Spleen (tissue), 11 donors: Measurements from ENCODE around the gene DHFR2. TPM values are rescaled to one million over a fixed set of nuclear protein-coding genes. Genes with fewer than 3 reads are reported as not detected.

ENCODE experiments used
- DNase-seq: peaks from one replicate; pipeline ENCODE4 v3.0.0-alpha.2; 2020
- H3K27ac ChIP-seq, 8 donors: fragments of 200-600 bp; sonication (generic) in 7 of 8; 1 replicate in 4 of 8; 2 replicates in 4 of 8; pipeline versions ENCODE4 v1.5.0 to v1.8.0; 2016 to 2021; ENCODE audit warnings: inconsistent platforms in 4 of 8, mild to moderate bottlenecking in 4 of 8, moderate library complexity in 1 of 8
- H3K27me3 ChIP-seq, 7 donors: fragments of 200-600 bp; sonication (generic) in 6 of 7; replicated peaks in 1 of 7; 1 replicate in 4 of 7; 2 replicates in 3 of 7; pipeline versions ENCODE4 v1.5.0 to v1.8.0; 2016 to 2021; ENCODE audit warnings: inconsistent platforms in 3 of 7, mild to moderate bottlenecking in 1 of 7
- H3K36me3 ChIP-seq, 6 donors: fragments of 200-600 bp; sonication (generic) in 5 of 6; 1 replicate in 4 of 6; 2 replicates in 2 of 6; pipeline versions ENCODE4 v1.5.0 to v1.8.0; 2016 to 2021; ENCODE audit warnings: inconsistent platforms in 2 of 6
- H3K4me1 ChIP-seq, 6 donors: fragments of 200-600 bp; sonication (generic) in 5 of 6; 1 replicate in 3 of 6; 2 replicates in 3 of 6; pipeline versions ENCODE4 v1.5.0 to v1.8.0; 2016 to 2021; ENCODE audit warnings: inconsistent platforms in 3 of 6
- H3K4me3 ChIP-seq, 8 donors: fragments of 200-600 bp; sonication (generic) in 7 of 8; 1 replicate in 4 of 8; 2 replicates in 4 of 8; pipeline versions ENCODE4 v1.5.0 to v1.8.0; 2016 to 2021; ENCODE audit warnings: inconsistent platforms in 4 of 8, mild to moderate bottlenecking in 4 of 8, moderate library complexity in 2 of 8
- H3K9me3 ChIP-seq, 8 donors: fragments of 200-600 bp; sonication (generic) in 7 of 8; 1 replicate in 4 of 8; 2 replicates in 4 of 8; pipeline versions ENCODE4 v1.5.0 to v1.8.0; 2016 to 2021; ENCODE audit warnings: inconsistent platforms in 4 of 8
- POLR2A ChIP-seq, 3 donors: fragments of 450-650 bp; IDR thresholded peaks; one replicate each; pipeline ENCODE4 v1.5.1; 2017; ENCODE audit warnings: antibody characterized with exemption in 3 of 3, mild to moderate bottlenecking in 1 of 3
- POLR2AphosphoS5 ChIP-seq, 3 donors: sonication (generic); formaldehyde crosslinking; IDR thresholded peaks; one replicate each; pipeline ENCODE4 v1.5.1; 2017; ENCODE audit warnings: antibody characterized with exemption in 3 of 3
- WGBS, 5 donors: extraction: QIAGEN DNeasy Blood & Tissue Kit in 3 of 5; methylation state at CpG; one replicate each; pipeline versions ENCODE4 v1.1.5 to v1.1.7; 2013 to 2018; 5-methylcytosine and 5-hydroxymethylcytosine counted together
- intact Hi-C: fragments of 100-400 bp; cut with DNase I; formaldehyde crosslinking; loops from one replicate; pipeline ENCODE4 v1.15.0; 2023; ENCODE audit warnings: low total_unique reads
- polyA plus RNA-seq, 3 donors: library from polyadenylated mRNA; stranded (reverse); fragments of 200-250 nt; gene quantifications; one replicate each; pipeline ENCODE4 v1.2.1, GENCODE V29; 2013
- total RNA-seq, 7 donors: library from RNA; depleted of rRNA in 3 of 7; stranded (reverse); fragments of >200 nt in 3 of 7; fragmentation: NEBNext Ultra II Directional in 4 of 7; extraction: Animal tissue kit (Norgen Biotek cat#: 25700) in 4 of 7; gene quantifications; one replicate each; pipeline versions ENCODE4 v1.1.0 to v1.2.1, GENCODE V29; 2016 to 2021
- TF ChIP-seq, protein P1 (sequence below), 11 experiments: fragments of 200-600 bp in 7 of 11; fragments of 450-650 bp in 4 of 11; sonication (generic) in 4 of 11; IDR thresholded peaks in 8 of 11; conservative IDR thresholded peaks in 3 of 11; 1 replicate in 7 of 11; 2 replicates in 4 of 11; pipeline versions ENCODE4 v1.4.0 to v1.8.0; 2016 to 2021; ENCODE audit warnings: antibody characterized with exemption in 11 of 11, inconsistent platforms in 4 of 11, mild to moderate bottlenecking in 1 of 11
- donor health status: healthy with polysubstance abuse.
- donor health status: DM: no; HTN: no; CAD: no; lungs with moderate emphysema.
- donor health status: DM: no; HTN: no; CAD: no.
- donor health status: Bipolar disorder and iron deficiency.
- donor health status: healthy.
- donor health status: DM: no; HTN: no; CAD: no.
- donor health status: DM: yes; HTN: yes; CAD: no.

Gene DHFR2
- total and polyA plus RNA-seq, 10 donors: 1.7 to 9.6 (median 5.4) TPM

DNA sequence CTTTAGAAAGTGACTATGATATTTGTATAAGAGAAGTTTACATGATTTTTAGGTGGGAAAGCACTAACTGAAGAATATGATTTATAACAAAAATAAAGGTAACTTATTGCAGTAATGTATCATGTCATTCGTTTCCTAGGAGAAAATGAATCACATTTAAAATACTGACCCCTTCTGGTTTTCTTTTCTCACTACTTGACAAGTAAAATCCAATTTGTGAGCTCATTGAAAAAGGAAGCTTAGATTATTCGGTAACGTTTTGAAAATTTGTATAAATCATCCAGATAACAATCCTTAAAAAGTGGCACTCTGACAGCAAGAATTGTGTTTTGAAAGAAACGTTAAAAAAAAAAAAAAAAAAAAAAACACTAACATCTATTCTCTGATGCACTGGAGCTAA is 39.1 kb upstream of the DHFR2 start:
- intact Hi-C loops: no loop called here
- 64 to 86% (median 68%) methylated on average over 4 of the region's 4 CpGs for WGBS, 5 donors
- Histone ChIP-seq H3K27ac (no peak overlapping the region), H3K4me1 (peaks cover 0 to 17% (median 2%) of the 10 kb centered on the region in 6 donors), H3K27me3 (no peaks in the 10 kb centered on the region), H3K4me3 (no peak overlapping the region), H3K9me3 (no peaks in the 10 kb centered on the region), H3K36me3 (peaks cover 0 to 100% (median 39%) of the 10 kb centered on the region in 6 donors)
- DNase-seq: no peak
- TF ChIP-seq POLR2AphosphoS5 (IDR thresholded peaks at IDR 0.05): no peak
- TF ChIP-seq, protein P1, sequence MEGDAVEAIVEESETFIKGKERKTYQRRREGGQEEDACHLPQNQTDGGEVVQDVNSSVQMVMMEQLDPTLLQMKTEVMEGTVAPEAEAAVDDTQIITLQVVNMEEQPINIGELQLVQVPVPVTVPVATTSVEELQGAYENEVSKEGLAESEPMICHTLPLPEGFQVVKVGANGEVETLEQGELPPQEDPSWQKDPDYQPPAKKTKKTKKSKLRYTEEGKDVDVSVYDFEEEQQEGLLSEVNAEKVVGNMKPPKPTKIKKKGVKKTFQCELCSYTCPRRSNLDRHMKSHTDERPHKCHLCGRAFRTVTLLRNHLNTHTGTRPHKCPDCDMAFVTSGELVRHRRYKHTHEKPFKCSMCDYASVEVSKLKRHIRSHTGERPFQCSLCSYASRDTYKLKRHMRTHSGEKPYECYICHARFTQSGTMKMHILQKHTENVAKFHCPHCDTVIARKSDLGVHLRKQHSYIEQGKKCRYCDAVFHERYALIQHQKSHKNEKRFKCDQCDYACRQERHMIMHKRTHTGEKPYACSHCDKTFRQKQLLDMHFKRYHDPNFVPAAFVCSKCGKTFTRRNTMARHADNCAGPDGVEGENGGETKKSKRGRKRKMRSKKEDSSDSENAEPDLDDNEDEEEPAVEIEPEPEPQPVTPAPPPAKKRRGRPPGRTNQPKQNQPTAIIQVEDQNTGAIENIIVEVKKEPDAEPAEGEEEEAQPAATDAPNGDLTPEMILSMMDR (IDR thresholded peaks at IDR 0.05 in 8 of 11, conservative IDR thresholded peaks at IDR 0.05 in 3 of 11): no peak
- TF ChIP-seq POLR2A (IDR thresholded peaks at IDR 0.05): no peak

DNA sequence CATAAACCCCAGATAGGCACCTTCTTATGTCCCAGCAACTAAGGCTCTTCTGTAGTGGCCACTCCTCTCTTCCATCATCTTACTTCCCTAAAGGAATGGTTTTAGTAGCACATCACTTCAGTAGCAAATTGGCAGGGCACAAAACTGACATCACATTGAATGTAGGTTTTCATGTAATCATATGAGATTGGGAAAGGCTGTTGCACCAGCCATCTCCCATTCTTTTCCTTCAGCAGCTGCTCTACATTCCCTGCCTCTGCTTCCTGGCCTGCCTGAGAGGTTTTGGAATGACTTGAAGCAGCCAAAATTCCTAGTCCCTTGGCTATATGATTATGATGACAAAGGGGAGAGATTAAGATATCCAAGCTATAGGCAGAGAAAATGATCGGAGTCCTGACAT is 36.6 kb upstream of the DHFR2 start:
- Histone ChIP-seq H3K27ac (no peak overlapping the region), H3K4me3 (no peak overlapping the region), H3K27me3 (no peaks in the 10 kb centered on the region), H3K36me3 (peaks cover 0 to 100% (median 51%) of the 10 kb centered on the region in 6 donors), H3K4me1 (peaks cover 0 to 17% (median 2%) of the 10 kb centered on the region in 6 donors), H3K9me3 (no peaks in the 10 kb centered on the region)
- TF ChIP-seq POLR2A (IDR thresholded peaks at IDR 0.05) (no peak), POLR2AphosphoS5 (IDR thresholded peaks at IDR 0.05) (no peak)
- TF ChIP-seq, protein P1 (IDR thresholded peaks at IDR 0.05 in 8 of 11, conservative IDR thresholded peaks at IDR 0.05 in 3 of 11): no peak
- no peak for DNase-seq
- intact Hi-C loops: no loop called here
- WGBS, 5 donors: 84 to 100% (median 90%) methylated on average over 1 of the region's 1 CpG

DNA sequence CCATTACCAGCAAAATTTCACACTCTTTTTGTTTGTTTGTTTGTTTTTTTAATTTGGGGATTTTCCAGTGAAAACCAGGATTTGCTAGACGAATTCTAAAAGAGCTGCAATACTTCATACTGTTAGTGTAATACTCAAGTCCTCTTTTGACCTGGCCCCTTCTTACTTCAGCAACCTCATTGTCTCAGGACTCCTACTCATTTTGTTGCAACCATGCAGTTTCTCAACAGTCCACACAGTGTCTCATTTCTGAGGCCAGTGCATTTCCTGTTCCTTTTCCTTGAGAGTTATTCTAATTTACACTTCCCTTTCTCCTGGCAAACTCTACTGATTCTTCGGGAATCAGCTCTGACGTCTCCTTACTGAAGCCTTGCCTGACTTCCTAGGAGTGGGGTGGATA is 35.7 kb upstream of the DHFR2 start:
- intact Hi-C loops: no loop called here
- H3K36me3 ChIP-seq: peaks cover 0 to 100% (median 47%) of the 10 kb centered on the region in 6 donors
- TF ChIP-seq POLR2AphosphoS5 (IDR thresholded peaks at IDR 0.05): no peak
- TF ChIP-seq POLR2A (IDR thresholded peaks at IDR 0.05): no peak
- TF ChIP-seq, protein P1 (IDR thresholded peaks at IDR 0.05 in 8 of 11, conservative IDR thresholded peaks at IDR 0.05 in 3 of 11): no peak
- H3K27me3 ChIP-seq: no peaks in the 10 kb centered on the region
- 40 to 64% (median 49%) methylated on average over 3 of the region's 3 CpGs for WGBS, 5 donors
- H3K9me3 ChIP-seq: no peaks in the 10 kb centered on the region
- H3K4me1 ChIP-seq: peaks cover 0 to 17% (median 2%) of the 10 kb centered on the region in 6 donors
- H3K4me3 ChIP-seq: no peak overlapping the region
- no peak for DNase-seq
- peak overlapping the region in 4 of 8 donors; percentile 16 to 51 (median 40) for H3K27ac ChIP-seq

DNA sequence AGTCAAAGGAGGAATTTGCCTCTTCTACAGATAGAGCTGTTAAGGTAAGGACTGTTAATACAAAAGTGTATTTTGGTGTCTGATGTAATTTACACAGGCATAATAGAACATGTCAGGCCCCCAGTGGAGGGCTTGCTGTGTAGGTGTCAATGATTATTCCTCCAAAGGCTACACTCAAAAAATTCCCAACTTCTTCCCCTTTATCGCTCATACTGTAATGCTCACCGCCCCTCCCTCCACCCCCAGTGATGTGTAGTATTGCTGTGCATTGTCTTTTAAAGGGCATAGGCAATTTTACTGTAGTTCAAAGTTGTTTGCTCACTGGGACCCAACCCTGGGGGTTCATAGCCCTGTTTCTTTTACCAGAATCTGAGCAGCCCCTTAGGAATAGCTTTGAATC is 32.4 kb upstream of the DHFR2 start:
- intact Hi-C loops: no loop called here
- 95 to 100% (median 98%) methylated on average over 2 of the region's 2 CpGs for WGBS, 5 donors
- no peak overlapping the region for H3K4me3 ChIP-seq

More for the DNA sequence above, 32.4 kb upstream of the DHFR2 start:
- Histone ChIP-seq H3K27ac (no peak overlapping the region), H3K27me3 (no peaks in the 10 kb centered on the region), H3K4me1 (peaks cover 0 to 17% (median 2%) of the 10 kb centered on the region in 6 donors), H3K9me3 (no peaks in the 10 kb centered on the region), H3K36me3 (peaks cover 0 to 100% (median 49%) of the 10 kb centered on the region in 6 donors)
- no peak for DNase-seq
- no peak for TF ChIP-seq POLR2AphosphoS5 (IDR thresholded peaks at IDR 0.05)
- TF ChIP-seq, protein P1 (IDR thresholded peaks at IDR 0.05 in 8 of 11, conservative IDR thresholded peaks at IDR 0.05 in 3 of 11): no peak
- TF ChIP-seq POLR2A (IDR thresholded peaks at IDR 0.05): no peak
